Stomach (tissue), 9 donors: ENCODE measurements around the gene MCRIP1. TPM values are rescaled to one million over a fixed set of nuclear protein-coding genes. Genes with fewer than 3 reads are reported as not detected.

ENCODE experiments used
- DNase-seq, 2 donors: peaks; one replicate each; pipeline versions ENCODE4 v3.0.0 to v3.0.0-alpha.2; 2013 to 2019
- H3K27ac ChIP-seq, 5 donors: fragments of 200-600 bp in 4 of 5; sonication (generic) in 4 of 5; one replicate each; pipeline ENCODE4 v1.5.1; 2013 to 2019; ENCODE audit warnings: mild to moderate bottlenecking in 1 of 5, moderate library complexity in 1 of 5
- H3K27me3 ChIP-seq, 3 donors: fragments of 200-600 bp; sonication (generic); one replicate each; pipeline ENCODE4 v1.5.1; 2017 to 2019; ENCODE audit warnings: mixed run types in 1 of 3
- H3K36me3 ChIP-seq, 4 donors: fragments of 200-600 bp; sonication (generic); 1 replicate in 3 of 4; 2 replicates in 1 of 4; pipeline ENCODE4 v1.5.1; 2016 to 2019
- H3K4me1 ChIP-seq, 4 donors: fragments of 200-600 bp; sonication (generic); one replicate each; pipeline ENCODE4 v1.5.1; 2016 to 2019
- H3K4me3 ChIP-seq, 4 donors: fragments of 200-600 bp; sonication (generic) in 3 of 4; one replicate each; pipeline ENCODE4 v1.5.1; 2016 to 2019; ENCODE audit warnings: mild to moderate bottlenecking in 1 of 4
- H3K9me3 ChIP-seq, 4 donors: fragments of 200-600 bp; sonication (generic); one replicate each; pipeline ENCODE4 v1.5.1; 2016 to 2019
- EP300 ChIP-seq: sonication (generic); formaldehyde crosslinking; IDR thresholded peaks from one replicate; pipeline ENCODE4 v1.6.1; 2017; ENCODE audit warnings: antibody characterized with exemption
- POLR2A ChIP-seq, 4 donors: fragments of 450-650 bp; IDR thresholded peaks; one replicate each; pipeline ENCODE4 v1.6.1; 2016; ENCODE audit warnings: antibody characterized with exemption in 4 of 4, control low read depth in 2 of 4, mild to moderate bottlenecking in 1 of 4, moderate library complexity in 1 of 4
- POLR2AphosphoS5 ChIP-seq, 3 donors: sonication (generic); formaldehyde crosslinking; IDR thresholded peaks; one replicate each; pipeline ENCODE4 v1.6.1; 2016; ENCODE audit warnings: antibody characterized with exemption in 3 of 3
- WGBS, 5 donors: extraction: QIAGEN DNeasy Blood & Tissue Kit in 3 of 5; methylation state at CpG; one replicate each; pipeline versions ENCODE4 v1.1.5 to v1.1.7; 2013 to 2018; 5-methylcytosine and 5-hydroxymethylcytosine counted together
- intact Hi-C: fragments of 100-400 bp; cut with DNase I; formaldehyde crosslinking; loops from one replicate; pipeline ENCODE4 v1.15.1; 2023; ENCODE audit warnings: low total_unique reads
- polyA plus RNA-seq, 3 donors: library from polyadenylated mRNA; stranded (reverse); fragments of 200-250 nt; gene quantifications; one replicate each; pipeline ENCODE4 v1.2.3, GENCODE V29; 2013
- total RNA-seq, 5 donors: library from RNA; depleted of rRNA; stranded (reverse); fragments of >200 nt; gene quantifications; one replicate each; pipeline versions ENCODE4 v1.1.0 to v1.2.3, GENCODE V29; 2014 to 2016
- TF ChIP-seq, protein P1 (sequence below), 7 experiments: fragments of 450-650 bp in 4 of 7; fragments of 200-600 bp in 3 of 7; sonication (generic) in 3 of 7; IDR thresholded peaks; one replicate each; pipeline ENCODE4 v1.5.1; 2016 to 2019; ENCODE audit warnings: antibody characterized with exemption in 7 of 7, control low read depth in 2 of 7, mild to moderate bottlenecking in 1 of 7
- donor health status: healthy with polysubstance abuse.
- donor health status: Bipolar disorder and iron deficiency.
- donor health status: healthy.

The MCRIP1 gene
- total and polyA plus RNA-seq, 8 donors = 23.7 to 150 (median 95.9) TPM

DNA sequence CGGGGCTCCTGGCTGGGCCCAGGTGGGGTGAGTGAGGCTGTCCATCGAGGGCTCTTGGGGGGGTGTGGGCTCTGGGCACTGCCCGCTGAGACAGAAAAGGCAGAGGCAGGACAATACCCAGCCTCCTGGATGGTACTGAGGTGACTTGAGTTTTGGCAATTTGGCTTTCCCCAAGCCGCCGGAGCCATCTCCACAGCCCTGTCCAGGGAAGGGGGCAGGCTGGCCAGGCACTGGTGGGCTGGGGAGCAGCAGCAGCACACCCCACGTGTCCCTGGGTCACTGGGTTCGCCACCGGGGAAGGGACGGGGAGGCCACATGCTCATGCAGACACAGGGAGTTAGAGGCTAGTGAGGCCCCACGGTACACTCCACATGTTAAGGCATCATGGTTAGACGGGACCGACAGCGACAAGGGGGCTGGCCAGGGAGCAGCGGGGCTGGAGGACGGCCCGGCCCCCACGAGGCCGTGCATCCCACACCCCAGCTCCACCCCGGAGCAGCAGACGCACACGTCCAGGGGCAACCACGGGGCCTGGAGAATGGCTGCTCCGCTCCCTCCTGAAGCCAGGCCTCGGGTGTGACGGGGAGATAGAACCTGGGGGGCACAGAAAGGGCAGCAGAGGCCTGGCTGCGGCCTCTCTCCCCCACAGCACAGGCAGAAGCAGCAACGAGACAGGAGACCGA, 35.0 kb upstream of the MCRIP1 start:
- H3K36me3 ChIP-seq = peaks cover 22 to 36% (median 35%) of the 10 kb centered on the region in 4 donors
- no peak for TF ChIP-seq POLR2A (IDR thresholded peaks at IDR 0.05)
- TF ChIP-seq POLR2AphosphoS5 (IDR thresholded peaks at IDR 0.05) = peak in 1 of 3 donors; percentile 8
- peak overlapping the region; percentile 92 to 100 (median 98) for H3K27ac ChIP-seq
- H3K4me3 ChIP-seq = peak overlapping the region in 1 of 4 donors; percentile 98
- H3K27me3 ChIP-seq = no peaks in the 10 kb centered on the region
- 37 to 67% (median 49%) methylated on average over 1 to 28 of the region's 28 CpGs for WGBS, 5 donors
- intact Hi-C loops = no loop called here
- peaks cover 56 to 89% (median 85%) of the 10 kb centered on the region in 4 donors for H3K4me1 ChIP-seq
- peak in 1 of 2 donors; percentile 34 for DNase-seq
- H3K9me3 ChIP-seq = no peaks in the 10 kb centered on the region

DNA sequence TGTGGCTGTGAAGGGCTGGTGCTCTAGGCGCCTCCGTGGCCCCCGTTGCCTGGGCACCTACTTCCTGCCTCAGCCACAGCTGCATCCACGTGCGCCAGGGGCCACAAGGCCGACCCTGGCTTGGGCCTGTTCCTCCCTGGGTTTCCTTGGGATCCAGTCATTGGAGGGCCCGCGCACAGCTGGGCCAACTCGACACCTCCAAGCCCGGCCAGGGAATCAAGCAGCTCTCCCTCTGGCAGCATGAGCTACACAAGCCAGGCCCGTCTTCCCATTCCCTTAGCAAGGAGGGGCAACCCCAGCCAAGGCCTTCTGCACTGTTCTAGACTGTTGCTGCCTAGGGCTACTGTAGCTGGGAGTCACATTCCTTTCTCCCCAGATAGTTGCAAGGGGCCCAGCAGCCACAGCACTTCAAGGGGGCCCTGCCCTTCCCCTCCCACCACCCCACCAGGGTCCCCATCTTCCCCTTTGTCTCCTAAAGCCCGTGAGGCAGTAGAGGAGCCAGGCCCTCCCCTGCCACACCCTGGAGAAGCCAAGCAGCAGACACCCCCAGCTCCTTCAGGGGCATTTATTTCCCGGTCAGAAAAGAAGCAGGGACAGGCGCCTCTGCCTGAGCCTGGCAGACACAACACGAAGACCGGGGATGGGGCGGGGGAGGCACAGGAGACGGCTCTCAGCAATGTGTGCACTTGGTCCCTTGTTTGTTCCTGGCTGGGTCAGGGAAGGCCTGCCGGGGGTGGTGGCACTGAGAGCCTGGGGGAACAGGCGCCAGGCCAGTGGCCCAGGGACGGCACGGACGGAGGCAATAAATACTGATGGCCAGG, 34.3 kb upstream of the MCRIP1 start:
- H3K36me3 ChIP-seq = peaks cover 22 to 38% (median 36%) of the 10 kb centered on the region in 4 donors
- peak overlapping the region; percentile 92 to 100 (median 98) for H3K27ac ChIP-seq
- no peaks in the 10 kb centered on the region for H3K27me3 ChIP-seq
- no peaks in the 10 kb centered on the region for H3K9me3 ChIP-seq
- DNase-seq = peak; percentile 48 to 52
- H3K4me1 ChIP-seq = peaks cover 61 to 89% (median 87%) of the 10 kb centered on the region in 4 donors
- TF ChIP-seq EP300 = no peak
- TF ChIP-seq POLR2AphosphoS5 (IDR thresholded peaks at IDR 0.05) = peak in 2 of 3 donors; percentile 15 to 70
- TF ChIP-seq, protein P1, sequence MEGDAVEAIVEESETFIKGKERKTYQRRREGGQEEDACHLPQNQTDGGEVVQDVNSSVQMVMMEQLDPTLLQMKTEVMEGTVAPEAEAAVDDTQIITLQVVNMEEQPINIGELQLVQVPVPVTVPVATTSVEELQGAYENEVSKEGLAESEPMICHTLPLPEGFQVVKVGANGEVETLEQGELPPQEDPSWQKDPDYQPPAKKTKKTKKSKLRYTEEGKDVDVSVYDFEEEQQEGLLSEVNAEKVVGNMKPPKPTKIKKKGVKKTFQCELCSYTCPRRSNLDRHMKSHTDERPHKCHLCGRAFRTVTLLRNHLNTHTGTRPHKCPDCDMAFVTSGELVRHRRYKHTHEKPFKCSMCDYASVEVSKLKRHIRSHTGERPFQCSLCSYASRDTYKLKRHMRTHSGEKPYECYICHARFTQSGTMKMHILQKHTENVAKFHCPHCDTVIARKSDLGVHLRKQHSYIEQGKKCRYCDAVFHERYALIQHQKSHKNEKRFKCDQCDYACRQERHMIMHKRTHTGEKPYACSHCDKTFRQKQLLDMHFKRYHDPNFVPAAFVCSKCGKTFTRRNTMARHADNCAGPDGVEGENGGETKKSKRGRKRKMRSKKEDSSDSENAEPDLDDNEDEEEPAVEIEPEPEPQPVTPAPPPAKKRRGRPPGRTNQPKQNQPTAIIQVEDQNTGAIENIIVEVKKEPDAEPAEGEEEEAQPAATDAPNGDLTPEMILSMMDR (IDR thresholded peaks at IDR 0.05) = no peak
- TF ChIP-seq POLR2A (IDR thresholded peaks at IDR 0.05) = peak in 1 of 4 donors; percentile 5
- WGBS, 5 donors = 26 to 36% (median 29%) methylated on average over 18 to 23 of the region's 23 CpGs
- intact Hi-C loops = no loop called here
- peak overlapping the region in 1 of 4 donors; percentile 98 for H3K4me3 ChIP-seq

DNA sequence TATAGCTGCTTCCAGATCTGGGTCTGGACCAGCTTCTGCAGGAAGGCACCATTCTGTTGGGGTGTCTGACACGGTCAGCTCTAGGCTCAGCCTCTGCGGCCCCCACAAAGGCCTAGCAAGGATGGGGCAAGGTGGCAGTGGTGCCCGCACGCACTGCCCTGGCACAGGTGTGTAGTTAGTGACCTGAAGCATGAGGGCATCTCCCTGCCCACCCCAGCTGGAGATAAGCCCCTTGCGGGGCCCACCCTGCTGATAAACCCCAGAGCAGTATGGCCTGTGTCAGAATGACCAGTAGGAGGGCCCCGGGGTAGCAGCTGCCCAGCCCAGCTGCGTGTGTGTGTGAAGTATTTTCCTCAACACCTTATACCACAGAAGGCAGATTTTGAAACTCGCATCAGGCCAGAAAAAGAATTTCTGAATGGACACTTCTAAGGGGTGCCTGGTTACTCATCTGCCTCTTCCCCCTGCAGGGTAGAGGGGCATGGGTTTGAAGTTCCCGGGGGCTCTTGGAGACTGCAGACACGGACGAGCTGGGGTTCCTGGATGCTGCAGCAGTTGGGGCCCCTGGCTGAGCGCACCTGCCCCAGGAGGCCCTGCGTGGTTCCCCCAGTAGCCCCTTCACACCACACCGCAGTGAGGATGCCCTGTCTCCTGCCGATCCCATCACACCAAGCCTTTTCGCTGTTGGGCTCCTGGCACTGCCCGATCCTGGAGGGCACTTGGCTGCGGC, 33.5 kb upstream of the MCRIP1 start:
- no peak overlapping the region for H3K4me3 ChIP-seq
- H3K9me3 ChIP-seq = no peaks in the 10 kb centered on the region
- intact Hi-C loops = no loop called here
- DNase-seq = no peak
- peaks cover 69 to 89% (median 88%) of the 10 kb centered on the region in 4 donors for H3K4me1 ChIP-seq
- H3K27me3 ChIP-seq = no peaks in the 10 kb centered on the region
- H3K27ac ChIP-seq = peak overlapping the region; percentile 92 to 100 (median 98)
- 52 to 64% (median 57%) methylated on average over 15 to 18 of the region's 18 CpGs for WGBS, 5 donors
- TF ChIP-seq, protein P1 (IDR thresholded peaks at IDR 0.05) = no peak
- peak in 1 of 3 donors; percentile 14 for TF ChIP-seq POLR2AphosphoS5 (IDR thresholded peaks at IDR 0.05)
- TF ChIP-seq POLR2A (IDR thresholded peaks at IDR 0.05) = no peak
- no peak for TF ChIP-seq EP300
- H3K36me3 ChIP-seq = peaks cover 22 to 38% (median 36%) of the 10 kb centered on the region in 4 donors

DNA sequence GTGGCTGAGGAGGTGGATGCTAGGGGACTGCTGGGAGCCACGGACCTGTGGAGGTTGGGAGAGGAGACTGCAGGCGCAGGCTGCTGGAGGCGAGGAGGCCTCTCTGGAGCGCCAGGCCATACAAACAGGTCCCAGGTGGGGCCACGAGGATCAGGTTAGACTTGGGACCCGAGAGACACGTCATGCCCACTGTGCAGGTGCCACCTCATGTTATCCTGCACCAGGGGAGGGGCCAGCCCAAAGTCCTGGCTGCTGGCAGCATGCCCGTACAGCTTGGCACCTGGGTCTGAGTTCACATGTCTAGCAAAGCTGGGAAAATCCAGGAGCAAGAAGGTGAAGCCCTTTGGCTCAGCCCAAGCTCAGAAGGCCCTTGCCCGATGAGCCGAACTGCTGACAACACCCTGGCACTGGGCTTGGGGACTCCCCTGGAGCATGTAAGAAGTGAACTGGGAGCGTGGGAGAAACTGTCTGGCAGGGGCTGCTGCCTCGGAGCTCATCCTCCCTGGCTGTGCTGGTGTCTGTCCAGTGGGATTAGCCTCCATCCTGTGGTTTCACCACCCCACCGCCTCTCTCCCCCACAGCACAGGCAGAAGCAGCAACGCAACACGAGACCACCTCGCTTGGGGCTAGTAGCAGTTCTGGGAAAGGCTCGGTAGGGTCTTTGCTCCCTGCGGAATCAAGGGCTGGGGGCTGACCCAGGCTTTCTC, 32.8 kb upstream of the MCRIP1 start:
- H3K9me3 ChIP-seq = no peaks in the 10 kb centered on the region
- intact Hi-C loops = no loop called here
- TF ChIP-seq, protein P1 (IDR thresholded peaks at IDR 0.05) = no peak
- peak in 2 of 3 donors; percentile 77 to 92 for TF ChIP-seq POLR2AphosphoS5 (IDR thresholded peaks at IDR 0.05)
- 34 to 61% (median 50%) methylated on average over 12 to 18 of the region's 18 CpGs for WGBS, 5 donors
- H3K27me3 ChIP-seq = no peaks in the 10 kb centered on the region
- H3K4me3 ChIP-seq = no peak overlapping the region
- peak; percentile 73 to 97 for DNase-seq
- peaks cover 22 to 38% (median 36%) of the 10 kb centered on the region in 4 donors for H3K36me3 ChIP-seq
- peak overlapping the region; percentile 92 to 100 (median 98) for H3K27ac ChIP-seq
- H3K4me1 ChIP-seq = peaks cover 73 to 91% (median 90%) of the 10 kb centered on the region in 4 donors
